Panc1 (cell line): ENCODE measurements around the gene RGS3.

Source experiments
- POLR2AphosphoS5 ChIP-seq: IDR thresholded peaks from 2 replicates; pipeline ENCODE4 v1.6.1; 2012; ENCODE audit warnings: mild to moderate bottlenecking, low read depth, low read length, moderate library complexity
- TF ChIP-seq, protein P1 (sequence below): fragments of 450-650 bp; IDR thresholded peaks from 2 replicates; pipeline ENCODE4 v1.5.1; 2017; ENCODE audit warnings: mild to moderate bottlenecking
- TF ChIP-seq, protein P2 (sequence below), 2 experiments: IDR thresholded peaks; 2 replicates each; pipeline ENCODE4 v1.6.1; 2011 to 2012; ENCODE audit warnings: low read depth in 2 of 2, control low read depth in 1 of 2, low read length in 1 of 2, mild to moderate bottlenecking in 1 of 2, moderate library complexity in 1 of 2; ENCODE audit not compliant: insufficient read depth in 1 of 2

DNA sequence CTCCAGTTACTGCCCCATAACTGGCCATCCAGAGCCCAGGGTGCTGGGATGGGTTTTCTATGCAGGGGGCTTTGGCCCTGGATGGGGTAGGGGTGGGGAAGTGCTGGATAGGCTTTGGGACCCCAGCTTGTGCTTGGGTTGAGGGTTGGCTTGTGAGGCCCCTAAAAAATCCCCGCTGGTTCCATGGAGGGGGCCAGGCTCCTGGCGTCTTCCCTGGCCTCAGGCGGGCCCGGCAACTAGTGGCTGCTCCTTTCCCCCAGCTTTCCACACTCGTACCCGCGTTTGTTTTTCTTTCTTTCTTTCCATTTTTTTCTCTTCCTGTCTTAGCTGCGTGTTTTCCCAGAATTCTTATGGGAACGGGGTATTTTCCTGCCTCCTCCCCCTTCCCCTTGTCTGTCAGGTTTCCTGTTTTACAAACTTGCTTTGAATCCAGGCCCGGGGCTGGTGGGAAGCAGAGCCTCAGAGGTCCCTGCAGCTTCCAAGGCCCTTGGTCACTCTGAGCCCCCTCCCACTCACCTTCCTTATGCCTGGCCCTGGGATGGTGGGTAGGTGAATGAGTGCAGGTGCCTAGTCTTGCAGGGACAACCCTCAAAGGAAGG lies 40.2 kb downstream of the RGS3 start:
- TF ChIP-seq POLR2AphosphoS5, result no peak
- TF ChIP-seq, protein P1, sequence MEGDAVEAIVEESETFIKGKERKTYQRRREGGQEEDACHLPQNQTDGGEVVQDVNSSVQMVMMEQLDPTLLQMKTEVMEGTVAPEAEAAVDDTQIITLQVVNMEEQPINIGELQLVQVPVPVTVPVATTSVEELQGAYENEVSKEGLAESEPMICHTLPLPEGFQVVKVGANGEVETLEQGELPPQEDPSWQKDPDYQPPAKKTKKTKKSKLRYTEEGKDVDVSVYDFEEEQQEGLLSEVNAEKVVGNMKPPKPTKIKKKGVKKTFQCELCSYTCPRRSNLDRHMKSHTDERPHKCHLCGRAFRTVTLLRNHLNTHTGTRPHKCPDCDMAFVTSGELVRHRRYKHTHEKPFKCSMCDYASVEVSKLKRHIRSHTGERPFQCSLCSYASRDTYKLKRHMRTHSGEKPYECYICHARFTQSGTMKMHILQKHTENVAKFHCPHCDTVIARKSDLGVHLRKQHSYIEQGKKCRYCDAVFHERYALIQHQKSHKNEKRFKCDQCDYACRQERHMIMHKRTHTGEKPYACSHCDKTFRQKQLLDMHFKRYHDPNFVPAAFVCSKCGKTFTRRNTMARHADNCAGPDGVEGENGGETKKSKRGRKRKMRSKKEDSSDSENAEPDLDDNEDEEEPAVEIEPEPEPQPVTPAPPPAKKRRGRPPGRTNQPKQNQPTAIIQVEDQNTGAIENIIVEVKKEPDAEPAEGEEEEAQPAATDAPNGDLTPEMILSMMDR, result no peak
- TF ChIP-seq, protein P2, sequence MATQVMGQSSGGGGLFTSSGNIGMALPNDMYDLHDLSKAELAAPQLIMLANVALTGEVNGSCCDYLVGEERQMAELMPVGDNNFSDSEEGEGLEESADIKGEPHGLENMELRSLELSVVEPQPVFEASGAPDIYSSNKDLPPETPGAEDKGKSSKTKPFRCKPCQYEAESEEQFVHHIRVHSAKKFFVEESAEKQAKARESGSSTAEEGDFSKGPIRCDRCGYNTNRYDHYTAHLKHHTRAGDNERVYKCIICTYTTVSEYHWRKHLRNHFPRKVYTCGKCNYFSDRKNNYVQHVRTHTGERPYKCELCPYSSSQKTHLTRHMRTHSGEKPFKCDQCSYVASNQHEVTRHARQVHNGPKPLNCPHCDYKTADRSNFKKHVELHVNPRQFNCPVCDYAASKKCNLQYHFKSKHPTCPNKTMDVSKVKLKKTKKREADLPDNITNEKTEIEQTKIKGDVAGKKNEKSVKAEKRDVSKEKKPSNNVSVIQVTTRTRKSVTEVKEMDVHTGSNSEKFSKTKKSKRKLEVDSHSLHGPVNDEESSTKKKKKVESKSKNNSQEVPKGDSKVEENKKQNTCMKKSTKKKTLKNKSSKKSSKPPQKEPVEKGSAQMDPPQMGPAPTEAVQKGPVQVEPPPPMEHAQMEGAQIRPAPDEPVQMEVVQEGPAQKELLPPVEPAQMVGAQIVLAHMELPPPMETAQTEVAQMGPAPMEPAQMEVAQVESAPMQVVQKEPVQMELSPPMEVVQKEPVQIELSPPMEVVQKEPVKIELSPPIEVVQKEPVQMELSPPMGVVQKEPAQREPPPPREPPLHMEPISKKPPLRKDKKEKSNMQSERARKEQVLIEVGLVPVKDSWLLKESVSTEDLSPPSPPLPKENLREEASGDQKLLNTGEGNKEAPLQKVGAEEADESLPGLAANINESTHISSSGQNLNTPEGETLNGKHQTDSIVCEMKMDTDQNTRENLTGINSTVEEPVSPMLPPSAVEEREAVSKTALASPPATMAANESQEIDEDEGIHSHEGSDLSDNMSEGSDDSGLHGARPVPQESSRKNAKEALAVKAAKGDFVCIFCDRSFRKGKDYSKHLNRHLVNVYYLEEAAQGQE (IDR thresholded peaks at IDR 0.05; ENCODE audit: insufficient read depth in 1 of 2, low read depth in 2 of 2, low read length in 1 of 2), result no peak
